Thyroid gland (tissue), 4 donors: ENCODE measurements around the gene SPTB.

Source experiments
- POLR2A ChIP-seq, 2 donors: fragments of 450-650 bp; IDR thresholded peaks; one replicate each; pipeline ENCODE4 v1.6.1; 2017; ENCODE audit warnings: antibody characterized with exemption in 2 of 2, mild to moderate bottlenecking in 2 of 2, moderate library complexity in 1 of 2
- TF ChIP-seq, protein P1 (sequence below), 6 experiments: fragments of 200-600 bp in 3 of 6; fragments of 450-650 bp in 3 of 6; sonication (generic) in 3 of 6; IDR thresholded peaks; one replicate each; pipeline ENCODE4 v1.5.1; 2016 to 2019; ENCODE audit warnings: antibody characterized with exemption in 6 of 6, mild to moderate bottlenecking in 2 of 6, inconsistent platforms in 1 of 6, moderate library complexity in 1 of 6

DNA sequence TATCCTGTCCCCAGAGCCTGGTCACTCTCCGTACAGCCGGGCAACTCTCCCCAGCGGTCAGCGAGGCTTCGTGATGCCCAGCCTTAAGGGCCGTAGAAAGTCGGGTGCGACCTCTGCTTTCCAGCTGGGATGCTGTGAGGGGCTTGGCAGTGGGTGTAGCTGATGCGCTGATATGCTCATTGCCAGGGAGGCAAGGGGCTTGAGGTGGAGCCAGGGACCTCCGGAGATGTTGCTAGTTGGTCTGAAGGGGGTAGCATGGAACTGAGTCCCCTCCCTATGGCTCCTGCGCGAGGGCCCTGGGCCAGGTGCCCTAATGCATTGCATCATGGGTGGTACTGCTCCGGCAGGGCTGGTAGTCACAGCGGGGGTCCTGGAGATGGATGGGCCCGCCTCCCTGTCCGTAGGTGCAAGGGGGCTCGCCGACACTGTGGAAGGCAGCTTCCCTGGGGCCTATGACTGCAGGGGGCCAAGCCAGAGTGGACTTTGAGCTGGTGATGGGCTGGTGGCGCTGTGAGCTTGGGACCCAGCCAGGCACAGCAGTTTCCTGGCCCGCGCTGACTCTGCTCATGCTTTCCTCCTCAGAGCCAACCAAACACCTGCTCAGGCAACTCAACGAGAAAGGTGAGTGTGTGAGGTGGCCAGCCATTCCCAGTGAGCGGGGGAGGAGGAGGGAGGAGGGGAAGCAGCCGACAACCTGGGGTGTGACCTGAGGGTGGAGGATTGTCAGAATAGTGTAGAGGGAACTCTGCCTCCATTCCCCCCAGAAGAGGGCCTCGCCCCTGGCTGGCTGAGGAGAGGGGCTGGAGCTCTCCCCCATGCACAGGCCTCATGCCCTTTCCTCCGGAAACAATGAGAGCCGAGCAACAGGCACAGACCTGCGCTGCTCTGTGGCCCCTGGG lies 143.2 kb downstream of the SPTB start:
- TF ChIP-seq, protein P1, sequence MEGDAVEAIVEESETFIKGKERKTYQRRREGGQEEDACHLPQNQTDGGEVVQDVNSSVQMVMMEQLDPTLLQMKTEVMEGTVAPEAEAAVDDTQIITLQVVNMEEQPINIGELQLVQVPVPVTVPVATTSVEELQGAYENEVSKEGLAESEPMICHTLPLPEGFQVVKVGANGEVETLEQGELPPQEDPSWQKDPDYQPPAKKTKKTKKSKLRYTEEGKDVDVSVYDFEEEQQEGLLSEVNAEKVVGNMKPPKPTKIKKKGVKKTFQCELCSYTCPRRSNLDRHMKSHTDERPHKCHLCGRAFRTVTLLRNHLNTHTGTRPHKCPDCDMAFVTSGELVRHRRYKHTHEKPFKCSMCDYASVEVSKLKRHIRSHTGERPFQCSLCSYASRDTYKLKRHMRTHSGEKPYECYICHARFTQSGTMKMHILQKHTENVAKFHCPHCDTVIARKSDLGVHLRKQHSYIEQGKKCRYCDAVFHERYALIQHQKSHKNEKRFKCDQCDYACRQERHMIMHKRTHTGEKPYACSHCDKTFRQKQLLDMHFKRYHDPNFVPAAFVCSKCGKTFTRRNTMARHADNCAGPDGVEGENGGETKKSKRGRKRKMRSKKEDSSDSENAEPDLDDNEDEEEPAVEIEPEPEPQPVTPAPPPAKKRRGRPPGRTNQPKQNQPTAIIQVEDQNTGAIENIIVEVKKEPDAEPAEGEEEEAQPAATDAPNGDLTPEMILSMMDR (IDR thresholded peaks at IDR 0.05): peak in 4 of 6 experiments; percentile 11 to 38 (median 22)
- TF ChIP-seq POLR2A (IDR thresholded peaks at IDR 0.05): peak in 1 of 2 donors; percentile 41
